Right atrium auricular region (tissue), 2 donors: Measurements from ENCODE around the gene SNAI1. TPM values are rescaled to one million over a fixed set of nuclear protein-coding genes. Genes with fewer than 3 reads are reported as not detected.
A peak's percentile ranks its signal among the peaks of the same experiment; 100 is the strongest.

Experiments
- DNase-seq: peaks from one replicate; pipeline ENCODE4 v3.0.0-alpha.2; 2019; ENCODE audit warnings: low spot score
- H3K27ac ChIP-seq, 2 donors: fragments of 200-600 bp; sonication (generic); 1 replicate in 1 of 2; 2 replicates in 1 of 2; pipeline ENCODE4 v1.5.1; 2016 to 2019
- H3K27me3 ChIP-seq, 2 donors: fragments of 200-600 bp; sonication (generic); one replicate each; pipeline versions ENCODE4 v1.5.1 to v1.6.0; 2017 to 2019
- H3K36me3 ChIP-seq: fragments of 200-600 bp; sonication (generic); one replicate; pipeline ENCODE4 v1.5.1; 2016
- H3K4me1 ChIP-seq, 2 donors: fragments of 200-600 bp; sonication (generic); one replicate each; pipeline versions ENCODE4 v1.5.1 to v1.6.0; 2017 to 2019
- H3K4me3 ChIP-seq, 2 donors: fragments of 200-600 bp; sonication (generic); 1 replicate in 1 of 2; 2 replicates in 1 of 2; pipeline ENCODE4 v1.5.1; 2017 to 2019; ENCODE audit warnings: mild to moderate bottlenecking in 1 of 2, moderate library complexity in 1 of 2
- H3K9me3 ChIP-seq, 2 donors: fragments of 200-600 bp; sonication (generic); one replicate each; pipeline ENCODE4 v1.5.1; 2019
- CTCF ChIP-seq, 2 donors: fragments of 200-600 bp; sonication (generic); IDR thresholded peaks; one replicate each; pipeline ENCODE4 v1.5.1; 2019; ENCODE audit warnings: antibody characterized with exemption in 2 of 2
- total RNA-seq, 2 donors: library from RNA; depleted of rRNA; stranded (reverse); fragments of >200 nt; gene quantifications; one replicate each; pipeline ENCODE4 v1.1.0, GENCODE V29; 2016

SNAI1 gene
- total RNA-seq, 2 donors from 2014 or later, result 4.3 to 4.4 TPM

GRCh38 chr20:50003253-50003656 lies 20.5 kb downstream of the SNAI1 start:
- H3K4me1 ChIP-seq, result peaks cover 0 to 18% of the 10 kb centered on the region in 2 donors
- peak; percentile 69 for DNase-seq
- H3K36me3 ChIP-seq, result no peaks in the 10 kb centered on the region
- H3K4me3 ChIP-seq, result no peak overlapping the region
- no peaks in the 10 kb centered on the region for H3K9me3 ChIP-seq
- no peak overlapping the region for H3K27ac ChIP-seq
- no peaks in the 10 kb centered on the region for H3K27me3 ChIP-seq
- no peak for TF ChIP-seq CTCF (IDR thresholded peaks at IDR 0.05)

DNA sequence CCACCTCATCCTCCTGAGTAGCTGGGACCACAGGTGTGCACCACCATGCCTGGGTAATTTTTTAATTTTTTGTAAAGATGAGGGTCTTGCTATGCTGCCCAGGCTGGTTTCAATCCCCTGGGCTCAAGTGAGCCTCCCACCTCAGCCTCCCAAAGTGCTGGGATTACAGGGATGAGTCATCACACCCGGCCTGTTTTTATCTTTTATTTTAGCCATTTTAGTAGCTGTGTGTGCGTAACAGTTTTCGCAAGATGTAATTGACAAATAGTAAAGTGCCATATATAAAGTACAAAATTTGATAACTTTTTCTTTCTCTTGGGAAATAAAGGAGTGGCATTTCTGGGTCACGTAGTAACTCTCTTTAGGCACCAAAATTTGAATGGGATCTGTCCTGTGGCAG lies 21.4 kb downstream of the SNAI1 start:
- no peak for TF ChIP-seq CTCF (IDR thresholded peaks at IDR 0.05)
- H3K36me3 ChIP-seq, result no peaks in the 10 kb centered on the region
- no peaks in the 10 kb centered on the region for H3K9me3 ChIP-seq
- DNase-seq, result no peak
- H3K4me1 ChIP-seq, result peaks cover 0 to 18% of the 10 kb centered on the region in 2 donors
- H3K27me3 ChIP-seq, result no peaks in the 10 kb centered on the region
- no peak overlapping the region for H3K4me3 ChIP-seq
- no peak overlapping the region for H3K27ac ChIP-seq

DNA sequence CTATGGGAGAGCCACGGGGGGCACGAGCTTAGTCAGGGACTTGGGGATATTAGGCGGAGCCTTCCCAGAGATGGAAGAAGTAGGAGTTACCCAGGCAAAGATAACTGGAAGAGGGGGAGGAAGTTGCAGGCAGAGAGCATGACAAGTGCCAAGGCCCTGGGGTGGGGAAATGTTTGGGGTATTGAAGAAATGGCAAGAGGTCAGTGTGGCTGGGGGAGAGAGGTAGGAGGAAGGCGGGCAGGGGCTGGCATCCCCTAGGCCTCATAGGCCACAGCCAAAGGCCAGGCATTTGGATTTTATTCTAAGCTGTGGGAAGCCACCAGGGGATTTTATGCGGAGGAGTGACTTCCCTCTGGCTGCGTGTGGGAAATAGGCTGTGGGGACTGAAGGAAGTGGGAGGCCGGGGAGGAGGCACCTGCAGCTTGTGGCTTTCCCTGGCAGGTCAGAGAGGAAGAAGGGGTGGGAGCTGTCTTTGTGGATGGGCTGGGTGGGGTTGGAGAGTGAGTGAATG lies 22.7 kb downstream of the SNAI1 start:
- DNase-seq, result no peak
- Histone ChIP-seq H3K36me3 (no peaks in the 10 kb centered on the region), H3K4me1 (peaks cover 0 to 18% of the 10 kb centered on the region in 2 donors), H3K27ac (peak overlapping the region in 1 of 2 donors; percentile 33), H3K9me3 (no peaks in the 10 kb centered on the region), H3K27me3 (no peaks in the 10 kb centered on the region), H3K4me3 (no peak overlapping the region)
- TF ChIP-seq CTCF (IDR thresholded peaks at IDR 0.05), result no peak

DNA sequence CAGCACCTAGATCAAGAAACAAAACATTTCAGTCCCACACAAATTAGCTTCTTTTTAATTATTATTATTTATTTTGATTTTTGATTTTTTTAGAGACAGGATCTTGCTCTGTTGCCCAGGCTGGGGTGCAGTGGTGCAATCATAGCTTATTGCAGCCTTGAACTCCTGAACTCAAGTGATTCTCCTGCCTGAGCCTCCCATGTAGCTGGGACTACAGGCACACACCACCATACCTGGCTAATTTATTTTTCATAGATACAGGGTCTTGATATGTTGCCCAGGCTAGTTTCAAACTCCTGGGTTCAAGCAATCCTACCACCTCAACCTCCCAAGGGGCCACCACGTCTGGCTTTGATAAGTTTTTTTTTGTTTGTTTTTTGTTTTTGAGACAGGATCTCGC lies 24.6 kb downstream of the SNAI1 start:
- Histone ChIP-seq H3K4me1 (peaks cover 0 to 18% of the 10 kb centered on the region in 2 donors), H3K36me3 (no peaks in the 10 kb centered on the region), H3K27ac (no peak overlapping the region), H3K27me3 (no peaks in the 10 kb centered on the region), H3K9me3 (no peaks in the 10 kb centered on the region), H3K4me3 (no peak overlapping the region)
- DNase-seq, result no peak
- TF ChIP-seq CTCF (IDR thresholded peaks at IDR 0.05), result no peak

DNA sequence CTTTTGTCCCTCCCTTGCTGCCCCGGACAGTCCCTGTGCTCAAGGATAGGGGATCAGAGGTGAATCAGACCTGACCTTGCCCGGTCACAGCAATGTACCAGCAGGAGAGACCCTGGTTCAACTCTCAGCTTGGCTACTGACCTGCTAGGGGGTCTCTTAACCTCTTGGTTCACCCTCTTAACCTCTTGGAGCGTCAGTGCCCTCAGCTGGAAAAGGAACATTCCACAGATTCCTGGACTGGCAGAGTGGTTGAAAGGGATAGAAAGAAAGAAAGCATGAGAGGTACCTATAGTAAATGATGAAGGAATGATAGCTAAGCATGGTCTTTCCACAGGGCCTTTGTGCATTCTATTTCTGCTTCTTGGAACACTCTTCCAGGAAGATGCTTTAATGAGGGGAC lies 25.2 kb downstream of the SNAI1 start:
- Histone ChIP-seq H3K4me3 (no peak overlapping the region), H3K9me3 (no peaks in the 10 kb centered on the region), H3K4me1 (peaks cover 0 to 14% of the 10 kb centered on the region in 2 donors), H3K36me3 (no peaks in the 10 kb centered on the region), H3K27ac (no peak overlapping the region), H3K27me3 (no peaks in the 10 kb centered on the region)
- TF ChIP-seq CTCF (IDR thresholded peaks at IDR 0.05), result no peak
- no peak for DNase-seq
